ENCODE data around the gene SIRPB2.

Gene SIRPB2

DNA sequence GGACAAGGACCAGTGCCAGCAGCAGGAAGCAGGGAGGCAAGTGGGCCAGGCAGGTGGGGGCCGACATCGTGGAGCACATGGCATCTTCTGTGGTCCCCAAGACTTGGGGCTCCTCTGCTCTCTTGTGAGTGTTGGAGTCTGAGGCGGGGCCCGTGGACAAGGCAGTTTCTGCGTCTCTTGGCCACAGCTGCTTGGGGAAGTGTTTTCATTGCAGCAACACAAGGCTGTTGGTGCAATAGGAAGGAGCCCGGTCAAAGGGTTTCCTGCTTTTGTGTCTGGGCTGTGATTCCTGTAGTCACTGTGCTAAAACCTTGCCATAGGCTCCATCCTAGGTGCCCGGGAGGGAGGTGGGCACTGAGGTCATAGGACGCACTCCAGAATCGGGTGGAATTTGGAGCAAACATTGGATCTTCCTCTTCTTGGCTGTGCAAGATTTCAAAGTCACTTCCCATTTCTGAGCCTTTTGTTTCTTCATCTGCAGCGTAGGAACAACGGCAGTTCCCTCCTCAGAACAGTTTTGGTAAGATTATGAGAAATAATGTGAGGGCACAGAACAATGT lies at the start of gene SIRPB2:
Gene SIRPB2, minus strand, starts transcription at position 140 of the 560 bp plus-strand sequence. Its CDS starts 61 bp downstream, at position 79.
- no peak for DNase-seq (ENCODE audit: low read depth in 1 of 2, low spot score in 1 of 2)

DNA sequence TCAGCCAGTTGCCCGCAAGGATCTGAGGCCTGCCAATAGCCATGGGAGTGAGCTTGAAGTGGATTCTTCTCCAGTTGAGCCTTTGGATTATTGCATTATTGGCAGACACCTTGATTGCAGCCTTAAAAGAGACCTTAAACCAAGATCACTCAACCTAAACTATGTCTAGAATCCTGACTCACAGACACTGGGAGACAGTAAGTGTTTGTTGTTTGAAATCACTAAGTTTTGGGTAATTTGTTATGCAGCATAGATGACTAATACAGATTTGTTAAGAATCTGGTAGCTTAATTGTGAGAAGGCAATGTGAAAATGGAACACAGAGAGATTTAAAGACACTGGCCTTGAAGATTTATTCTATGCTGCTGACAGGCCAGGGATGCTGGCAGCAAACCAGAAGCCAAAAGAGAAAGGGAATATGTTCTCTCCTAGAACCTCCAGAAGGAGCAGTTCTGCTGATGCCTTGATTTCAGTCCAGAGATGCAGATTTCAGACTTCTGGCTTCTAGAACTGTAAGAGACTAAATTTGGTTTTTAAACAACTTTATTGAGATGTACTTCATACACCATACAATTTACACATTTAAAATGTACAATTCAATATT lies 48.7 kb upstream of the SIRPB2 start:
- DNase-seq (ENCODE audit: low read depth in 1 of 2, low spot score in 1 of 2): no peak

DNA sequence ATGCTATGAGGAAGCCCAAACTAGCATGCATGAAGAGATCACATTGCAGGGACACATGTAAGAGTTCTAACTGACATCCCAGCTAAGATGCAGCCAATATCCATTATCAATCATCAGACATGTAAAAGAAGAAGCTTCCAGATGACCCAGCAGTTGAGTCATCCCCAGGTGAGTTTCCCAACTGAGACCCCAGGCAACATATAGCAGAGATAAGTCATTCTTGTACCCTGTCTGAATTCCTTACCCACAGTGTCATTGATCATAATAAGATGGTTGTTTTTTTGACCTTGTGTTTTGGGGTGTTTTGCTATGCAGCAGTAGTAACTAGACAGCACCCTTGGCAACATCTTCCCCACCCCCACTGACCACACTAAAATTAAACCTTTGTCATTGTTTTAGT lies 47.4 kb upstream of the SIRPB2 start:
- no peak for DNase-seq (ENCODE audit: low read depth in 1 of 2, low spot score in 1 of 2)

DNA sequence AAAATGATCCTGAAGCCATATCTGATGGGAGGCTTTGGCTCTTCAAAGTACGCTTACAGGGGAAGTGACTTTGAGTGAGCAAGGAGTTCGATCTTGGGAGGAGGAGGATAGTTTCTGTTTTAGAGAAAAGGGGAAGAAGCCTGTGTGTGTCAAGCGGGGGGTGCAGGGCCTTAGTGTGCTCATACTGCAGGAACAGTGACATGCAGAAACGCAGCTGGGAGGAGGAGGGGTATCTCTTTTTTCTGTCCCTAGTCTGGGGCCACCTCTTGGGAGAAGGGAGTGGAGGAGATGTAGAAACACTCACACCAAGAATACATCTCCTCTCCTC lies 46.5 kb upstream of the SIRPB2 start:
- DNase-seq (ENCODE audit: low read depth in 1 of 2, low spot score in 1 of 2): no peak

DNA sequence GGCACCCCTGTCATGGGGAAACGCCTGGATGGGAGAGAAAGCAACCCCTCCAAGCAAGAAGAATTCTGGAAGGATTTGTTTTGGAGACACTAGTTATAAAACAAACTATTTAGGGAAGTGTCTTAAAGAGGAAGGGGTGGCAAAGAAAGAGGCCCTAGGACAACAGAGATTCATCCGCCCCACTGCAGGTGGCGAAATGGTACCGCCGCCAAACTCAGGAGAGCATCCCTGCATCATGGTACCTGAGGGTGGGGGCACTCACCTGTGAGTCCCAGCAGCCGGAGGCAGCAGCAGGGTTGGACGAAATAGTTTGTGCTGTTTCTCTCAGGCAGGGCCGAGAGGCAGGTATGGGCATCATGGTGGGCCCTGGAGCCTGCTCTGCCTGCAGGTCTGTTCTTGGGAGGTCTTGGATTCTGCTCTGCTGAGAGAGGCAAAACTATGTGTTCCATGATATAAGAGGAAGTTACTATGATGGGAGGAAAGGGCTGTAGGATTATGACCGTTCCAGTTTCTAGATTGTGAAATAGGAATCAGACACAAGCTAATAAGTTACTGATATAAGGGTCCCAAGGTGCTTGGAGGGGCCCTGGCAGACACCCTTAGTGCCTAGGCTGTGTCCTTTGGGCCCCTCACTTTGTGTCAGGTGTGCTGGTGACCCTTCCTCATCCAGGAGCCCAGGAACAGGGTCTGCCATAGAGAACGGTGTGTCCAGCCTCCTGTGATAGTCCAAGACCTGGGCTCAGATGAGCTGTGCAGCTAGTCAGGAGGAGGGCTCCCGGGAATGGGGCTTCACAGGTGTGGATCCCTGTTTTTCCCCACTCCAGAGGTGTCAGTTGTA lies 45.9 kb upstream of the SIRPB2 start:
- no peak for DNase-seq (ENCODE audit: low read depth in 1 of 2, low spot score in 1 of 2)

DNA sequence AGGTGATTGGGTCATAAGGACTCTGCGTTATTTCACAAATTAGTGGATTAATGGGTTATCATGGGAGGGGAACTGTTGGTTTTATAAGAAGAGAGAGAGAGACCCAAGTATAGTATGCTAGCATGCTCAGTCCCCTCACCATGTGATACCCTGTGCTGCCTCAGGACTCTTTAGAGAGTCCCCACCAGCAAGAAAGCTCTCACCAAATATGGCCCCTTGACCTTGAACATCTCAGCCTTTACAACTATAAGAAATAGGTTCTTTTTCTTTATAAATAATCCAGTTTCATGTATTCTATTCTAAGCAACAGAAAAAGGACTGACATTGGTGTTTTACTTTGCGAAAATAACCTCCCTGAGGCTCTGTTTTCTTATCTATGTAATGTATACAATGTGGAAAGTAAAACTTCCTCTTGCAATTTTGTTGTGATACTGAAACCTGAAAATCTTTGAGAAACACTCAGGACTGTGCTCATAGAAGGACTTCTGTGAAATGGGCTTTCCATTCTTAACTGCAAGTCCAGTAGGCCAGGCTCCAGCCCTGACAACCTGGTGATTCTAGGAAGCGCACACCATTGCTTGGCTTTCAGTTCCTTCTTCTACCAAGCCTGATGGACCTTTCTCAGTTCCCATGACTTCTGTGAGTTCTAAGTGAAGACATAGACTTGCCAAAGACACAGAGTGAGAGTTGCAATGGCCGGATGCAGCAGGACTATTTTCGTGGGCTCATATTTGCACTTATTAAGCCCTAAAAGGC lies 44.4 kb upstream of the SIRPB2 start:
- no peak for DNase-seq (ENCODE audit: low read depth in 1 of 2, low spot score in 1 of 2)

DNA sequence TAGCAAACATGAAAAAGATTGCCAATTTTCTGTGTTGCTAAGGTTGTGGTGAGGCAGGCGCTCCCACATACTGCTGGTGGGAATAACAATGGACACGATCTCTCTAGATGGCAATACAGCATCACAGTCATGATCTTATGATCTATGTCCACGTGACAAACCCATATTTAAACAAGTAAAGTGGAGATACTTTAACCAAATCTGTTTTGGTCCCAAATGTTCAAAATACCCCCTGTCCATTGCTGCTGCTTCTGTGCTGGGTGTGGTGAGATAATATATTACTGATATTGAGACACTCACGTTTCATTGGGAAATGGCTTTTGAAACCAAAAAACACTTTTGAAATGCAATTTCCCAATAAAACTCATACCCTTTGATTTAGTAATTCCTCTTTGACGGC lies 43.3 kb upstream of the SIRPB2 start:
- DNase-seq (ENCODE audit: low read depth in 1 of 2, low spot score in 1 of 2): no peak

DNA sequence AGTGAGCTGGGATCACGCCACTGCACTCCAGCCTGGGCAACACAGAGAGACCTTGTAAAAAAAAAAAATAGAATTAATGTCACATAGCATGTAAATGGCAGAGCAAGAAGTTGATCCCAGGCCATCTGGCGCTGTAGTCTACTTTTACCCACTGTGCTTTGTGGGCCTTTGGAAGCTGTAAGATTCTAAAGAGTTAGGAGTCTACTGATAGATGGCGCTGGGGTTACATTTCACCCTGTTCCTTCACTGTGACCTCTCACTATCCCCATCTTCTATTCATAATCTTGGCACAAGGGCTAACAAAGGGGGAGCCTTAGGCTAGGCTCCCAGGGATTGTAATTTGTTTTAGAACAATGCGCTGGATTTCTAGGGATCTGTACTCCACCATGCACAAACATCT lies 41.8 kb upstream of the SIRPB2 start:
- no peak for DNase-seq (ENCODE audit: low read depth in 1 of 2, low spot score in 1 of 2)

DNA sequence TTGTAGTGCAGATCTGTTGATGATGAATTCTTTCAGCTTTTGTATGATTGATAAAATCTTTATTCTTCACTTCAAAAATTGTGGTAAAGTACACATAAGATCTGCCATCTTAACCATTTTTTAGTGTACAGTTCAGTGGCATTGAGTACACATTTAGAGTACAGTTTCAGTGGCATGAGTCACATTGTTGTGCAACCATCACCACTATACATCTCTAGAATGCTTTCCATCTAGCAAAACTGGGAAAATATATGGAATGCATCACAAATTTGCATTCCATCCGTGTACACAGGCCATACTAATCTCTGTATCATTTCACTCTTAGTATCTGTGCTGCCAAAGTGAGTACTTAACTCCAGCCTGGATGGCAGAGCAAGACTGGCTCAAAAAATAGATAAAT lies 37.6 kb upstream of the SIRPB2 start:
- DNase-seq (ENCODE audit: low read depth in 1 of 2, low spot score in 1 of 2): no peak

DNA sequence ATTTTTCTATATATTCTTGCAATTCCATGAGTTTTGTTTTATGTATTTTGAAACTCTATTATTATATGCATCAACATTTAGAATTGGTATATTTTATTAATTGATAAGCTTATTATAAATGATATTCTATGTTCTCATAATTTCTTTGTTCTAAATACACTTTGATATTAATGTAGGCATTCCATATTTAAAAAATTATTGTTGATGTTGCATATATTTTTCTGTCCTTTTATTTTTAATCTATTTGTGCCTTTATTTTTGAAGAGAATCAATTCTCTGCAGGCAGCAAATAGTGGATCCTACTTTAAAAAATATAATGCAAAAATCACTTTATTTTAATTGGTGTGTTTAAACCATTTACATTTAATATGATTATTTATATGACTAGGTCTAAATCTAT lies 36.7 kb upstream of the SIRPB2 start:
- DNase-seq (ENCODE audit: low read depth in 1 of 2, low spot score in 1 of 2): no peak

DNA sequence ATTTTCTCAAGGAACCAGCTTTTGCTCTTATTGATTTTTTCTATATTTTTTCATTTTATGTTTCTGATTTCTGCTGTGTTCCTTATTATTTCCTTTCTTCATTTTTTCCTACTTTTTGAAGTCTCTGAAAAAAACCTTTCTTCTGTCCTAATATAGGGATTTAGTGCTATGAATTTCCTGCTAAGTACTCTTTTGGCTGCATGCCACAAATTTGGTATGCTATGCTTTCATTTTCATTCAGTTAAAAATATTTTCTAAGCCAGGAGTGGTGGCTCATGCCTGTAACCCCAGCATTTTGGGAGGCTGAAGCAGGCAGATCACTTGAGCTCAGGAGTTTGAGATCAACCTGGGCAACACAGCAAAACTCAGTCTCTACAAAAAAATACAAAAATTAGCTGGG lies 35.7 kb upstream of the SIRPB2 start:
- no peak for DNase-seq (ENCODE audit: low read depth in 1 of 2, low spot score in 1 of 2)

DNA sequence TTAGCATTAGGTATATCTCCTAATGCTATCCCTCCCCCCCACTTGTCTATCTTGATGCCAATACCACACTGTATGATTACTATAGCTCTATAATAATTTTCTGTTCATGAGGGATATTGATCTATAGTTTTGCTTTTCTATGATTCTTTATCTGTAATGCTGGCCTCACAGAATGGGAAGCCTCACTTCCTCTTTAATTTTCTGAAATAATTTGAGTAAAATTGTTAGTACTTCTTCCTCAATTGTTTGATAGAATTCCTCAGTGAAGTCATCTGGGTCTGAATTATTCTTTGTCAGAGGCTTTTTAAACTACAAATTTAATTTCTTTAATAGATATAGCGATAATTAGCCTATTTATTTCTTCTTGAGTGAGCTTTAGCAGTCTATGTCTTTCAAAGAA lies 35.1 kb upstream of the SIRPB2 start:
- no peak for DNase-seq (ENCODE audit: low read depth in 1 of 2, low spot score in 1 of 2)

DNA sequence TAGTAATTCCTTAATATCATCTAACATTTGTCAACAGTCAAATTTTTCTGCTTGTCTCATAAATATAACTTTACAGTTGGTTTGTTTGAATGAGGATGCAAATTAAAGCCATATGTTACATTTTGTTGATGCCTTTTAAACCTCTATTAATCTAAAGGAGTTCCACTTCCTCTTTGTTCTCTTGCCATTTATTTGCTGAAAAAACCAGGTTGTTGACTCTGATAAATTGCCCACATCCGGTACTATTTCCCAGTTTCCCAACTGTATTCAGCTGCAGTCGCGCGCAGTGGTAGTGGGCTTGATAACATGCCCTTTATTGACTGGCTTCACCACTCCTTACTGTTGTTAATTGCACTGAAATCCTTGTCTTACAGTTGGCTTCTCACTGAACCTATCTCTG lies 32.8 kb upstream of the SIRPB2 start:
- no peak for DNase-seq (ENCODE audit: low read depth in 1 of 2, low spot score in 1 of 2)

DNA sequence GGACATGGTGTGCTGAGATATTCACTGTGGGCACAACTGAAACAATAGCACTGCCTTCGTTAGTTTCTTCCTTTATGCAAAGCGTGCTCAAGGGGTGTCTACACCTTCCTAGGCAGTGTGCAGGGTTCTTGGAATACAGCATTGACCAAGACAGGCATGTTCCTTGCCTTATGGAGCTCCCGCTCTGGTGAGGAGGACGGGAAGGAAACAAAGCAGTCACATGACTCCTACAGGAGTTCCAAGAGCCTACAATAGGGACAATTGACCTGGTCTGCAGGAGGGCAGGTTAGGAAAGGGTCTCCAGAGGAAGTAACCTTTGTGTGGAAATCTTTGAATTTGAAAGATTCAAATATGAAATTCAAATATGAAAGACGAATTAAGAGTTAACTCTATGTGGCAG lies 25.8 kb upstream of the SIRPB2 start:
- no peak for DNase-seq (ENCODE audit: low read depth in 1 of 2, low spot score in 1 of 2)

DNA sequence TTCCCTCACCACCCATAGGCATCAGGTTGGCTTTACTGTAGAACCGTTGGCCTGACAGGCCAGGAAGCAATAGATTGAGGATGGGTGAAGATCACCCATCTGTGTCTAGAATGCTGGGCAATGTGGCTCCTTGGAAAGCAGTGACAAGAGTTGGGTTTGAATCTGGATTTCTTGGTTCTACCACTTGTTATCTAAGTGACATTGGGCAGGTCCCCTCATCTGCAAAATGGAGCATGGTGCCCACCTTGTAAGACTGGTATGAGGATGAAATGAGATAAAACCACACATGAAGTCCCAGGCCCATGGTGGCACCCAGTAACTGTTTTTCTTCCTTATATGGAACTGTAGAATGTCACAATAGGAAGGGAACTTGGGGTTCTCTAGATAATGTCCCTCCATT lies 22.6 kb upstream of the SIRPB2 start:
- no peak for DNase-seq (ENCODE audit: low read depth in 1 of 2, low spot score in 1 of 2)

DNA sequence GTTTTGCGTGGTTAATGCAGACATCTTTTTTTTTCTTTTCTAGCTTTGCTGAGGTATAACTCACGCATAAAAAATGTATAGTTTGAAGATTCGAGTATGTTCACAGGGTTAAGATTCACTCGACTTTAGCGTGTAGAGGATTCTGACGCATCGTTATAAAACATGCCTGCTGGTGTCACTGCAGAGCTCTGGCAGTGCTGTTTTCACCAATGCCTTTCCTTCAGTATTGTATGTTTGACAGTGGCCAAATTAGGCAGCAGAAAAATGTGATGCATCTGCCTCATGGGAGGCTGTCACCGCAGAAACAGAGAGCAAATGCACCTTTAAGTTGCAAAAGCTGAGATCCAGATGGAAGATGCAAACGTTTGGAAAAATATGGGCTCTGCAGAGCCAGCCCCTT lies 18.0 kb upstream of the SIRPB2 start:
- peak in 1 of 2 donors; percentile 14 for DNase-seq (ENCODE audit: low read depth in 1 of 2, low spot score in 1 of 2)

DNA sequence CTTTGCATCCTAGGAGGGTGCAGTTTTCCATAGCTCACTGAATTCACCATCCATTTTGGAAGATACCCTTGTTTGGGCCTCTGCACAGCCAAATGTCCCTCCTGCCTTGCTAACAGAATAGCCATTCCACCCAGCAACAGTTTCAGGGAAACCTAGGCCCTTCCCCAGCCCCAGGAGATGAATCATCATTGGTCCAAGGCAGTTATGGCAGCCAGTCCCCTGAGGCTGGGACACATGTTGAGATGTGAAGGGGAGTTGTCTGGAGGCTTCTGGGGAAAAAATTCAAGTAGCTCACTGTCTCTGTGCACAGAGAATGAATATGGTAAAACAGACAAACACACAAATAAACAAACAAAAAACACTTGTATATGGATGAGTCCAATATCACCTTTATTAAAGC lies 17.4 kb upstream of the SIRPB2 start:
- no peak for DNase-seq (ENCODE audit: low read depth in 1 of 2, low spot score in 1 of 2)

DNA sequence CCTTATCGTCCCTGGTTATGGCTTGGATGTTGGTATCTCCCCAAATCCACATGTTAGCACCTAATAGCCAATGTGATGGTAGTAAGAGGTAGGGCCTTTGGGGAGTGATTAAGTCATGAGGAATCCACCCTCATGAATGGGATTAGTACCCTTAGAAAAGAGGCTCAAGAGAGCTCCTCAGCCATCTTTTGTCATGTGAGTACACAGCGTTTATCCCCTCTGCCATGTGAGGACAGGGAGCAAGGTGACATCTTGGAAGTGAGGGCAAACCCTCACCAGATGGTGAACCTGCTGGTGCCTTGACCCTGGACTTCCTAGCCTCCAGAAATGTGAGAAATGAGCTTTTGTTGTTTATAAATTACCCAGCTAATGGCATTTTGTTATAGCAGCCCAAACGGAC lies 16.1 kb upstream of the SIRPB2 start:
- DNase-seq (ENCODE audit: low read depth in 1 of 2, low spot score in 1 of 2): no peak

DNA sequence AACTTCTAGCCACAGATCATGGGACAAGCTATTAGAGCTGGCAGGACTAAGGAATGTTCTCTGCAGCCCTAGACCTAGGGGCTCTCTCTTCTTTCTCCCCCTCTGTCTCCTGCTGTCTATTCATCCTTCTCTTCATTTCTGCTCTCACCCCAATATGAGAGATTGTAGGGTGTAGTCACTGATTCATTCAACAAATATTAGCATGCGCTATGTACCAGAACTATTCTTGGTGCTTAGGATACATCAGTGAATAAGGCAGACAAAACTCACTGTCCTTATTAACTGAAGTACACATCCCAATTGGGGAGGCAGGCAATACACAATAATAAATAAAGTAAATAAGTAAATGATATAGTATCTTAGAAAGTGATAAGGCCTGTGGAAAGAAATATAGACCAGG lies 14.7 kb upstream of the SIRPB2 start:
- no peak for DNase-seq (ENCODE audit: low read depth in 1 of 2, low spot score in 1 of 2)

DNA sequence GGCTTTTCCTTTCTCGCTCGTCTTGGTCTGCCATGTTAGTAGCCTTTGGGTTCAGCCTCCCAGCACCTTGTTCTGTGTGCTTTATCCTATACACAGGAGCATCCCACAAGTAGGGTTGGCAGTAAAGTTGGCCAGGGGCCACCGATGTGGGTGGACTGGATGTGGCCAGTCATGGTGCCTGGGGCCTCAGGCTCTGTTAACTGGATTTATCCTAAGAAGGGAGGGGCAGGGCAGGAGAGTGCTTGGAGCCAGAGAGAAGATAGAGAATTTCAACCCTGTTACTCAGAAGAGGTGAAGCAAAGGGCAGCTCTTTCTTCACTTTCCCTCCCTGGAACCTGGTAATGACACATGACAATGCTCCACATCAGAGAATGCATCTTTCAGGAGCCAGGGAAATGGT lies 14.1 kb upstream of the SIRPB2 start:
- DNase-seq (ENCODE audit: low read depth in 1 of 2, low spot score in 1 of 2): no peak

DNA sequence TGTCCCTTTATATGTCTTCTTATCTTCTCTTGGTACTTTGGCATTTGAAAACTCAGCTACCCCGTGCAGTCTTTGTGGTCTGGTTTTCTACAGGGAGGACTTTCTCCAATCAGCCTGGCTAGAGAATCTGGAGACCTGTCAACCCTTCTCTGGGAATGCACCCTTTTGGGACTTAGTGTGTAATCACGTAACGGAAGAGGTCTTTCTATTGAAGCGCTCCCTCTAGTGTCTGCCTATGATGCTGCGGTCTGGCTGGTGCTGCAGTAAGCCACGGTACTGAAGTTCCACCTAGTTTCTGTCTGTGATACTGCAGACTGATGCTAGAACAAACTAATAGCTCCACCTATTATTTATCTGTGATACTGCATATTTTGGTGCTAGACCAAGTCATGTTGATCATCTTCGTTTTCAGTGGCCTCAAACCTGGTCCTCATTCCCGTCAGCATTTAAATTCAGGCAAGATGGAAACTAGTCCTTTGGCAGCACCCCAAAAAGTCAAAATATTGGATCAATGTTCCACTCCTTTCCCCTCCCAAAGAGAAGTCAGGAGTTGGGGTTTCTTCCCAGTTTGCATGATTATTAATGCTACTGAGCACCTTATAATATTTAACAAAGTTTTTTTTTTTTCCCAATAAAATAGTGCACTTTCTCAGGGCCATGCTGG lies 12.5 kb upstream of the SIRPB2 start:
- DNase-seq (ENCODE audit: low read depth in 1 of 2, low spot score in 1 of 2): peak; percentile 37 to 78

DNA sequence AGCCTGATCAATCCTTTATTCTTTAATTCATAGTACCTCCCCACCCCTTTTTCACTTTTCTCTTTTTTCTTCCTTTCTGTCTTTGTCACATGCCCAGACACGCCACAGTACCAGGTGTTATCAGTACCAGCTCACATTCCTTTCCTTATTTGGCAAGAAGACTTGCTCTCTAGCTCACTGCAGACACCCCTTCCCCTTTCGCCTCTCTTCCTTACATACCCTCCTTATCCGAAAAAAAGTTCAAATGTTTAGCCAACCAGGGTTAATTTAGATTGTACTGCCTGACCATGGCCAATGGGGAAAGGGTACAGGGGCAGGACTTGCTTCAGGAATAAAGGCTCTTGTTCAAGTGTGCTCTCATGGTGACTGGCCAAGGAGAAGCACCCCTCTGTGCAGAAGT lies 9.3 kb upstream of the SIRPB2 start:
- no peak for DNase-seq (ENCODE audit: low read depth in 1 of 2, low spot score in 1 of 2)

Data from activated CD4-positive, alpha-beta T cell treated with anti-CD3 and anti-CD28 coated beads, Interleukin-2, amount 50 U/mL, for 24 hours (primary cell).